Panc1 (cell line): ENCODE measurements around the gene ICAM2. TPM values are rescaled to one million over a fixed set of nuclear protein-coding genes. Genes with fewer than 3 reads are reported as not detected.

Experiments
- ATAC-seq: fragments of 200-7000 bp; cut with Tn5 transposase; 2 replicates; pipeline ENCODE4 v1.9.1; 2020; ENCODE audit warnings: mild to moderate bottlenecking, moderate library complexity
- BruUV-seq: library from RNA; stranded (reverse); fragments of 400-500 nt; replicated peaks from 2 replicates; lab custom pipeline; 2021; lab: Mats Ljungman, UMichigan
- CTCF ChIA-PET: fragments of 300-600 bp; sonication (Branson Sonifier 250); formaldehyde crosslinking; loops from one replicate; lab custom pipeline; 2022; ENCODE audit warnings: antibody characterized with exemption; lab: Charles Lee
- POLR2A ChIA-PET: fragments of 300-600 bp; sonication (Branson Sonifier 250); formaldehyde crosslinking; loops from one replicate; lab custom pipeline; 2022; ENCODE audit warnings: antibody characterized with exemption; lab: Charles Lee
- DNase-seq: peaks from one replicate; pipeline ENCODE4 v3.0.0-alpha.2; 2010; ENCODE audit warnings: low read depth, low spot score
- H3K27ac ChIP-seq: 2 replicates; pipeline ENCODE4 v1.5.1; 2011; ENCODE audit warnings: mild to moderate bottlenecking, low read length, inconsistent platforms
- H3K27me3 ChIP-seq: fragments of 200-500 bp; sonication (Bioruptor generic); 2 replicates; pipeline ENCODE4 v1.6.0; 2014; ENCODE audit warnings: low read length, inconsistent platforms; ENCODE audit not compliant: control insufficient read depth, insufficient read depth
- H3K36me3 ChIP-seq: fragments of 200-500 bp; sonication (Bioruptor generic); 2 replicates; pipeline ENCODE4 v1.5.1; 2014; ENCODE audit warnings: inconsistent platforms, mild to moderate bottlenecking, low read length, moderate library complexity; ENCODE audit not compliant: control insufficient read depth, insufficient read depth
- H3K4me1 ChIP-seq: 2 replicates; pipeline ENCODE4 v1.5.1; 2011; ENCODE audit warnings: inconsistent platforms, mild to moderate bottlenecking, low read length, moderate library complexity; ENCODE audit not compliant: control insufficient read depth, insufficient read depth
- H3K4me3 ChIP-seq, 2 experiments: 2 replicates each; pipeline ENCODE4 v1.5.1; 2011 to 2012; ENCODE audit warnings: low read depth in 2 of 2, low read length in 2 of 2, mild to moderate bottlenecking in 2 of 2, inconsistent platforms in 1 of 2, moderate library complexity in 1 of 2
- H3K9me3 ChIP-seq: fragments of 200-500 bp; sonication (Bioruptor generic); 2 replicates; pipeline ENCODE4 v1.5.1; 2014; ENCODE audit warnings: low read depth, mild to moderate bottlenecking, inconsistent platforms, low read length, moderate library complexity; ENCODE audit not compliant: control insufficient read depth, insufficient read depth
- CTCF ChIP-seq: fragments of 450-650 bp; IDR thresholded peaks from 2 replicates; pipeline ENCODE4 v1.5.1; 2017; ENCODE audit warnings: mild to moderate bottlenecking
- POLR2AphosphoS5 ChIP-seq: IDR thresholded peaks from 2 replicates; pipeline ENCODE4 v1.6.1; 2012; ENCODE audit warnings: mild to moderate bottlenecking, low read depth, low read length, moderate library complexity
- SIN3A ChIP-seq: IDR thresholded peaks from 2 replicates; pipeline ENCODE4 v1.6.1; 2012; ENCODE audit warnings: low read depth, mild to moderate bottlenecking, low read length, moderate library complexity, borderline replicate concordance; ENCODE audit not compliant: insufficient read depth
- TCF7L2 ChIP-seq: IDR thresholded peaks from 2 replicates; pipeline ENCODE4 v1.6.1; 2011; ENCODE audit warnings: mild to moderate bottlenecking, low read depth, low read length, inconsistent platforms
- in situ Hi-C: cut with HindIII; loops from 2 replicates; pipeline ENCODE4 v1.10.0; 2016; ENCODE audit warnings: low sequenced_read_pairs, low pct_unique_long_range_greater_than_20kb
- intact Hi-C: fragments of 100-400 bp; cut with micrococcal nuclease; formaldehyde crosslinking; loops from one replicate; pipeline ENCODE4 v1.10.0; 2022; ENCODE audit not compliant: unreplicated experiment
- total RNA-seq: library from RNA; stranded (reverse); gene quantifications from one replicate; pipeline ENCODE4 v1.2.1, GENCODE V29; 2021; ENCODE audit not compliant: unreplicated experiment
- TF ChIP-seq, protein P1 (sequence below), 2 experiments: IDR thresholded peaks; 2 replicates each; pipeline ENCODE4 v1.6.1; 2011 to 2012; ENCODE audit warnings: low read depth in 2 of 2, control low read depth in 1 of 2, low read length in 1 of 2, mild to moderate bottlenecking in 1 of 2, moderate library complexity in 1 of 2; ENCODE audit not compliant: insufficient read depth in 1 of 2

The ICAM2 gene
- total RNA-seq, 1 experiment from 2014 or later = 0.33 TPM

DNA sequence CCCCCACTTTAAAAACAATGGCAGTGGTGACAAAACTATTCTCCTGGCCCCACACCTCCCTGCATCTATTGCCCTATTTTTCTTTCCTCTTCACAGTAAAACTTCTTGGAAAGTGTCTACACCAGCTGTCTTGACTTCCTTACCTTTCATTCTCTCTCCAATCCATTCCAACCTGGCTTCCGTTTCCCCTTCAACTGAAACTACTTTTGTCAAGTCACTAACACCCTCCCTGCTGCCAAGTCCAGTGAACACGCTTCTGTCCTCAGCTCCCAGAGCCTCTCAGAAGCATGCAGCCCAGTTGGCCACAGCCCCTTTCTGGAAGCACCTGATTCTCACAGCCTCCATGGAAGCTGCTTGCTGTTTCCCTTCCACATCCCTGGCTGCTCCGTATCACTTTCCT is 43.7 kb downstream of the ICAM2 start:
- no peak overlapping the region for H3K4me3 ChIP-seq
- CTCF ChIA-PET = interaction anchor here (0.5 kb wide), 1 partner anchor 18 kb away, joined by 3 read pairs; no protein-coding TSS in a partner anchor
- peaks cover 4% of the 10 kb centered on the region; the same call in 1 of the 2 replicates for H3K4me1 ChIP-seq
- in situ Hi-C loops = no loop called here
- DNase-seq (no peak), ATAC-seq (no peak)
- H3K27me3 ChIP-seq = no peaks in the 10 kb centered on the region
- H3K36me3 ChIP-seq = no peaks in the 10 kb centered on the region
- no peak overlapping the region for H3K27ac ChIP-seq
- POLR2A ChIA-PET = no interaction called here
- TF ChIP-seq POLR2AphosphoS5 = no peak
- TF ChIP-seq TCF7L2 = no peak
- no peak for TF ChIP-seq CTCF
- TF ChIP-seq, protein P1, sequence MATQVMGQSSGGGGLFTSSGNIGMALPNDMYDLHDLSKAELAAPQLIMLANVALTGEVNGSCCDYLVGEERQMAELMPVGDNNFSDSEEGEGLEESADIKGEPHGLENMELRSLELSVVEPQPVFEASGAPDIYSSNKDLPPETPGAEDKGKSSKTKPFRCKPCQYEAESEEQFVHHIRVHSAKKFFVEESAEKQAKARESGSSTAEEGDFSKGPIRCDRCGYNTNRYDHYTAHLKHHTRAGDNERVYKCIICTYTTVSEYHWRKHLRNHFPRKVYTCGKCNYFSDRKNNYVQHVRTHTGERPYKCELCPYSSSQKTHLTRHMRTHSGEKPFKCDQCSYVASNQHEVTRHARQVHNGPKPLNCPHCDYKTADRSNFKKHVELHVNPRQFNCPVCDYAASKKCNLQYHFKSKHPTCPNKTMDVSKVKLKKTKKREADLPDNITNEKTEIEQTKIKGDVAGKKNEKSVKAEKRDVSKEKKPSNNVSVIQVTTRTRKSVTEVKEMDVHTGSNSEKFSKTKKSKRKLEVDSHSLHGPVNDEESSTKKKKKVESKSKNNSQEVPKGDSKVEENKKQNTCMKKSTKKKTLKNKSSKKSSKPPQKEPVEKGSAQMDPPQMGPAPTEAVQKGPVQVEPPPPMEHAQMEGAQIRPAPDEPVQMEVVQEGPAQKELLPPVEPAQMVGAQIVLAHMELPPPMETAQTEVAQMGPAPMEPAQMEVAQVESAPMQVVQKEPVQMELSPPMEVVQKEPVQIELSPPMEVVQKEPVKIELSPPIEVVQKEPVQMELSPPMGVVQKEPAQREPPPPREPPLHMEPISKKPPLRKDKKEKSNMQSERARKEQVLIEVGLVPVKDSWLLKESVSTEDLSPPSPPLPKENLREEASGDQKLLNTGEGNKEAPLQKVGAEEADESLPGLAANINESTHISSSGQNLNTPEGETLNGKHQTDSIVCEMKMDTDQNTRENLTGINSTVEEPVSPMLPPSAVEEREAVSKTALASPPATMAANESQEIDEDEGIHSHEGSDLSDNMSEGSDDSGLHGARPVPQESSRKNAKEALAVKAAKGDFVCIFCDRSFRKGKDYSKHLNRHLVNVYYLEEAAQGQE (IDR thresholded peaks at IDR 0.05; ENCODE audit: insufficient read depth in 1 of 2, low read depth in 2 of 2, low read length in 1 of 2) = no peak
- no peak for TF ChIP-seq SIN3A
- no peaks in the 10 kb centered on the region for H3K9me3 ChIP-seq
- no TSS peak for BruUV-seq
- intact Hi-C loops = no loop called here

DNA sequence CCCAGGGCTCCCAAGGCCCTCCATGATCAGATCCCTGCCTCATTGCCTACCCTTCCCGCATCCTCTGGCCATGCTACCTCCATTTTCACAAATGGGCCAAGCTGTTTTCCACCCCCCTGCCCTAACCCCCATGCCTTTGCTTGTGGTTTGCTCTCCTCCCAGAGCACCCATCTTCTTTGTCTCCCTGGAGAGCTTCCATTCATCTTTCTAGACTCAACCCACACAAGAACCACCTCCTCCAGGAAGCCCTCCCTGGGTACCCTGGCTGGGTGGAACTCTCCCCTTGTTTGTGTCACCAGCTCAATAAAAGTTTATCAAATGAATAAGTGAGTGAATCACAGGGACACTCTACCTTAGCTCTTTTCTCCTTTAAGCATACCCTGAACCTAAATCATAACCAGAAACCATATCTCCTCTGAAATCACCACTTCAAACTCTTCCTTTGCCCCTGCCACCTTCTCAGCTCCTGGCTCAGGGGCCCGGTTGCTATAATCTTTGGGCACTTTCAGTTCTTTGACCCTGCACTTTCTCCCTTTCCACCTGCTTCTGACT is 44.8 kb downstream of the ICAM2 start:
- H3K36me3 ChIP-seq = no peaks in the 10 kb centered on the region
- no peaks in the 10 kb centered on the region for H3K9me3 ChIP-seq
- in situ Hi-C loops = no loop called here
- H3K27ac ChIP-seq = no peak overlapping the region
- no peak for DNase-seq
- ATAC-seq = no peak
- peaks cover 4% of the 10 kb centered on the region; the same call in 1 of the 2 replicates for H3K4me1 ChIP-seq
- no TSS peak for BruUV-seq
- ChIA-PET POLR2A (no interaction called here), CTCF (interaction anchor here (1.2 to 1.4 kb wide), 2 partner anchors 9 to 29 kb away, joined by 4 to 8 read pairs; no protein-coding TSS in a partner anchor)
- TF ChIP-seq, protein P1 (IDR thresholded peaks at IDR 0.05; ENCODE audit: insufficient read depth in 1 of 2, low read depth in 2 of 2, low read length in 1 of 2) = no peak
- TF ChIP-seq SIN3A = no peak
- TF ChIP-seq POLR2AphosphoS5 = no peak
- no peak for TF ChIP-seq CTCF
- TF ChIP-seq TCF7L2 = no peak
- no peaks in the 10 kb centered on the region for H3K27me3 ChIP-seq
- intact Hi-C loops = no loop called here
- H3K4me3 ChIP-seq = no peak overlapping the region
